CD14-positive monocyte (primary cell): Measurements from ENCODE around the gene PPP2R2C. TPM values are rescaled to one million over a fixed set of nuclear protein-coding genes. Genes with fewer than 3 reads are reported as not detected.

Experiments used
- DNase-seq, 3 donors: peaks; one replicate each; pipeline ENCODE4 v3.0.0-alpha.2; 2011 to 2022
- H2AFZ ChIP-seq: 2 replicates; pipeline ENCODE4 v1.6.0; 2012; ENCODE audit warnings: mild to moderate bottlenecking, low read depth, low read length, inconsistent platforms; ENCODE audit not compliant: insufficient read depth, poor library complexity, severe bottlenecking
- H3K27ac ChIP-seq, 2 donors: 1 replicate in 1 of 2; 2 replicates in 1 of 2; pipeline ENCODE4 v1.5.1; 2012 to 2013; ENCODE audit warnings: low read length in 2 of 2, control low read depth in 1 of 2, inconsistent platforms in 1 of 2, low read depth in 1 of 2, mild to moderate bottlenecking in 1 of 2
- H3K27me3 ChIP-seq, 2 donors: one replicate each; pipeline versions ENCODE4 v1.6.0 to v1.6.1; 2011 to 2013; ENCODE audit warnings: low read length in 2 of 2; ENCODE audit not compliant: control insufficient read depth in 2 of 2, insufficient read depth in 2 of 2
- H3K36me3 ChIP-seq, 2 donors: replicated peaks in 1 of 2; 1 replicate in 1 of 2; 2 replicates in 1 of 2; pipeline versions ENCODE4 v1.5.1 to v1.6.1; 2012 to 2013; ENCODE audit warnings: low read length in 2 of 2, control low read depth in 1 of 2, inconsistent platforms in 1 of 2, mild to moderate bottlenecking in 1 of 2; ENCODE audit not compliant: insufficient read depth in 2 of 2, control insufficient read depth in 1 of 2
- H3K4me1 ChIP-seq, 2 donors: 1 replicate in 1 of 2; 2 replicates in 1 of 2; pipeline versions ENCODE4 v1.5.1 to v1.6.1; 2012 to 2013; ENCODE audit warnings: low read length in 2 of 2, control low read depth in 1 of 2, inconsistent platforms in 1 of 2, mild to moderate bottlenecking in 1 of 2, moderate library complexity in 1 of 2; ENCODE audit not compliant: insufficient read depth in 2 of 2, control insufficient read depth in 1 of 2
- H3K4me2 ChIP-seq: replicated peaks from 2 replicates; pipeline ENCODE3; 2012; ENCODE audit warnings: low read length, moderate library complexity, mild to moderate bottlenecking; ENCODE audit not compliant: poor library complexity, severe bottlenecking; ENCODE audit errors: extremely low read depth
- H3K4me3 ChIP-seq, 3 experiments: fragments of 200-600 bp in 1 of 3; sonication (generic) in 1 of 3; replicated peaks in 1 of 3; 1 replicate in 2 of 3; 2 replicates in 1 of 3; pipeline ENCODE4 v1.5.1; 2011 to 2013; ENCODE audit warnings: low read length in 3 of 3, mild to moderate bottlenecking in 3 of 3, control low read depth in 2 of 3, low read depth in 2 of 3, inconsistent platforms in 1 of 3, moderate library complexity in 1 of 3
- H3K79me2 ChIP-seq: 2 replicates; pipeline ENCODE4 v1.6.0; 2012; ENCODE audit warnings: mild to moderate bottlenecking, control low read depth, inconsistent platforms, low read length, moderate library complexity; ENCODE audit not compliant: insufficient read depth
- H3K9ac ChIP-seq: 2 replicates; pipeline ENCODE4 v1.6.0; 2017; ENCODE audit warnings: low read length, mild to moderate bottlenecking; ENCODE audit not compliant: insufficient read depth, poor library complexity, severe bottlenecking
- H3K9me3 ChIP-seq, 2 donors: replicated peaks in 1 of 2; 1 replicate in 1 of 2; 2 replicates in 1 of 2; pipeline versions ENCODE4 v1.5.1 to v1.6.1; 2012 to 2013; ENCODE audit warnings: low read length in 2 of 2, control low read depth in 1 of 2; ENCODE audit not compliant: control insufficient read depth in 1 of 2, insufficient read depth in 1 of 2
- H4K20me1 ChIP-seq: 2 replicates; pipeline ENCODE4 v1.6.0; 2012; ENCODE audit warnings: mild to moderate bottlenecking, low read length, control low read depth, moderate library complexity; ENCODE audit not compliant: insufficient read depth
- H3K27ac Mint-ChIP-seq, 7 donors: one replicate each; pipeline ENCODE4 v1.8.0; 2020; ENCODE audit warnings: mild to moderate bottlenecking in 7 of 7, mixed read lengths in 7 of 7, moderate library complexity in 6 of 7, inconsistent platforms in 2 of 7
- H3K27me3 Mint-ChIP-seq, 3 donors: one replicate each; pipeline ENCODE4 v1.8.0; 2021 to 2022; ENCODE audit warnings: low read depth in 3 of 3, mild to moderate bottlenecking in 3 of 3, mixed read lengths in 3 of 3, moderate library complexity in 3 of 3, inconsistent platforms in 1 of 3
- H3K36me3 Mint-ChIP-seq, 2 donors: one replicate each; pipeline ENCODE4 v1.8.0; 2020; ENCODE audit warnings: mixed read lengths in 2 of 2, inconsistent platforms in 1 of 2, mild to moderate bottlenecking in 1 of 2
- H3K4me1 Mint-ChIP-seq: one replicate; pipeline ENCODE4 v1.8.0; 2020; ENCODE audit warnings: mild to moderate bottlenecking, mixed read lengths
- H3K4me3 Mint-ChIP-seq, 2 donors: one replicate each; pipeline ENCODE4 v1.8.0; 2020; ENCODE audit warnings: mild to moderate bottlenecking in 2 of 2, mixed read lengths in 2 of 2, moderate library complexity in 1 of 2
- H3K9me3 Mint-ChIP-seq, 7 donors: one replicate each; pipeline ENCODE4 v1.8.0; 2020 to 2022; ENCODE audit warnings: mixed read lengths in 7 of 7, mild to moderate bottlenecking in 6 of 7, moderate library complexity in 6 of 7, inconsistent platforms in 2 of 7
- CTCF ChIP-seq: fragments of 200-600 bp; IDR thresholded peaks from one replicate; pipeline ENCODE4 v1.8.0; 2022; ENCODE audit warnings: antibody characterized with exemption, mild to moderate bottlenecking
- WGBS: methylation state at CpG from one replicate; pipeline ENCODE4 v1.1.5; 2013; ENCODE audit warnings: missing lambda C conversion rate; ENCODE audit not compliant: insufficient coverage; 5-methylcytosine and 5-hydroxymethylcytosine counted together
- intact Hi-C, 2 donors: fragments of 100-400 bp; cut with micrococcal nuclease; formaldehyde crosslinking; loops; one replicate each; pipeline versions ENCODE4 v1.15.0 to v1.15.1; 2023
- polyA plus RNA-seq, 3 donors: library from polyadenylated mRNA; depleted of rRNA in 1 of 3; unstranded in 2 of 3; stranded (reverse) in 1 of 3; fragments of 300-500 nt in 2 of 3; fragments of >200 nt in 1 of 3; fragmentation: Illumina TruSeq in 2 of 3; gene quantifications; 1 replicate in 2 of 3; 2 replicates in 1 of 3; pipeline ENCODE4 v1.2.3, GENCODE V29; 2012 to 2021

PPP2R2C gene
- polyA plus RNA-seq, 3 donors, result not detected

GRCh38 chr4:6451309-6451708 lies 21.1 kb downstream of the PPP2R2C start:
- Histone ChIP-seq H2AFZ (no peak overlapping the region), H3K9ac (no peak overlapping the region), H3K9me3 (no peaks in the 10 kb centered on the region), H4K20me1 (no peaks in the 10 kb centered on the region), H3K36me3 (no peaks in the 10 kb centered on the region), H3K27me3 (no peaks in the 10 kb centered on the region), H3K4me1 (no peaks in the 10 kb centered on the region), H3K4me2 (no peak overlapping the region), H3K79me2 (no peaks in the 10 kb centered on the region), H3K27ac (no peak overlapping the region), H3K4me3 (no peak overlapping the region)
- DNase-seq, result no peak
- Mint-ChIP-seq H3K4me1 (no peaks in the 10 kb centered on the region), H3K27ac (no peak overlapping the region), H3K9me3 (peaks cover 0 to 5% (median 0%) of the 10 kb centered on the region in 7 donors), H3K27me3 (peaks cover 3 to 14% (median 9%) of the 10 kb centered on the region in 3 donors), H3K36me3 (no peaks in the 10 kb centered on the region), H3K4me3 (no peak overlapping the region)
- no peak for TF ChIP-seq CTCF
- intact Hi-C loops, result no loop called here
- 76% methylated on average over 2 of the region's 6 CpGs for WGBS

GRCh38 chr4:6450709-6451108 lies 21.7 kb downstream of the PPP2R2C start:
- no peak overlapping the region for H3K9ac ChIP-seq
- no peaks in the 10 kb centered on the region for H3K4me1 ChIP-seq
- 91% methylated on average over 6 of the region's 7 CpGs for WGBS
- H3K36me3 ChIP-seq, result no peaks in the 10 kb centered on the region
- no peak for DNase-seq
- Mint-ChIP-seq H3K27me3 (peaks cover 6 to 14% (median 9%) of the 10 kb centered on the region in 3 donors), H3K27ac (no peak overlapping the region), H3K4me1 (no peaks in the 10 kb centered on the region), H3K9me3 (peaks cover 0 to 5% (median 0%) of the 10 kb centered on the region in 7 donors), H3K4me3 (no peak overlapping the region), H3K36me3 (no peaks in the 10 kb centered on the region)
- H4K20me1 ChIP-seq, result no peaks in the 10 kb centered on the region
- H3K27ac ChIP-seq, result no peak overlapping the region
- no peaks in the 10 kb centered on the region for H3K27me3 ChIP-seq
- H3K9me3 ChIP-seq, result no peaks in the 10 kb centered on the region
- H3K4me3 ChIP-seq, result no peak overlapping the region
- no peak overlapping the region for H2AFZ ChIP-seq
- intact Hi-C loops, result no loop called here
- H3K79me2 ChIP-seq, result no peaks in the 10 kb centered on the region
- H3K4me2 ChIP-seq, result no peak overlapping the region
- no peak for TF ChIP-seq CTCF
